GM19455 (cell line): ENCODE measurements around the gene MS4A8.

ENCODE experiments used
- ATAC-seq: cut with Tn5 transposase; IDR thresholded peaks from one replicate; pipeline ENCODE4 v1.9.1; 2021; ENCODE audit not compliant: unreplicated experiment

Gene MS4A8

GRCh38 chr11:60762851-60763691 is 63.7 kb downstream of the MS4A8 start:
- ATAC-seq, result peak; percentile 61

- ATAC-seq, result no peak
These were observed 64.4 kb downstream of the MS4A8 start for GRCh38 chr11:60763692-60764369.

DNA sequence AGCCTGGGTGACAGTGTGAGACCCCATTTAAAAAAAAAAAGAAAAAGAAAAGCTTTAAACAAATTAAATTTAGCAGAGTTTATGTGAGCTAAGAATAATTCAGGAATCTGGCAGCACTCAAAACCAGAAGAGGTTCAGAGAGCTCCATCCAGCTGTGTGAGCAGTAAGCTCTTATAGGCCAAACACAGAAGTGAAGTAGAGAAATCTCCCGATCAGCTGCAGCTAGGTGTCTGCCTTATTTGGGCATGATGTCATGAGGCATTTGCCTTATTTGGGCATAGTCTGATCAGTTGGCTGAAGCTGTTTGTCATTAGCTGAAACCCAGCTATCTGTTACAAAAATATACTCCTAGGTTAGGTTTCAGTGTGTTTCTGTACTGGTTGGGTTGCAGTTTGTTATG is 65.5 kb downstream of the MS4A8 start:
- ATAC-seq, result peak; percentile 50

GRCh38 chr11:60765355-60765754 is 65.9 kb downstream of the MS4A8 start:
- ATAC-seq, result peak; percentile 13
